ENCODE measurements around the gene ABCA10.

ABCA10 gene

DNA sequence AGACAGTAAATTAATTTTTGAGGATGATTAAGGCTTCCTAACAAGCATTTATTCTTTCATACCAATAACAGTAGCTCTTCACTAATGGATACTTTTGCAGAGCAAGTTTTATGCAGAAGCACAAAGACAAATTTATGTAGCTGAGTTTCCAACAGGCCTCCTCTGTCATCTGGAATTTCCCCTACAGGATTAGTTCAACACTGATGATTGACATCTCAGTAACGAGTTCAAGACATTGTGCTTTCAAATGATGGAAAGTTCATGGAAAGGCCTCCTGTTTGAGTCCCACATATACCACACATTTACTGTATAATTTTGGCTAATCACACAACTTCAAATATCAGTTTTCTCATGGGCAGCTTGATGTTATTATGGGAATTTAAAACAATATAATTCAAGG is 40.6 kb downstream of the ABCA10 start:
- TF ChIP-seq, protein P1, sequence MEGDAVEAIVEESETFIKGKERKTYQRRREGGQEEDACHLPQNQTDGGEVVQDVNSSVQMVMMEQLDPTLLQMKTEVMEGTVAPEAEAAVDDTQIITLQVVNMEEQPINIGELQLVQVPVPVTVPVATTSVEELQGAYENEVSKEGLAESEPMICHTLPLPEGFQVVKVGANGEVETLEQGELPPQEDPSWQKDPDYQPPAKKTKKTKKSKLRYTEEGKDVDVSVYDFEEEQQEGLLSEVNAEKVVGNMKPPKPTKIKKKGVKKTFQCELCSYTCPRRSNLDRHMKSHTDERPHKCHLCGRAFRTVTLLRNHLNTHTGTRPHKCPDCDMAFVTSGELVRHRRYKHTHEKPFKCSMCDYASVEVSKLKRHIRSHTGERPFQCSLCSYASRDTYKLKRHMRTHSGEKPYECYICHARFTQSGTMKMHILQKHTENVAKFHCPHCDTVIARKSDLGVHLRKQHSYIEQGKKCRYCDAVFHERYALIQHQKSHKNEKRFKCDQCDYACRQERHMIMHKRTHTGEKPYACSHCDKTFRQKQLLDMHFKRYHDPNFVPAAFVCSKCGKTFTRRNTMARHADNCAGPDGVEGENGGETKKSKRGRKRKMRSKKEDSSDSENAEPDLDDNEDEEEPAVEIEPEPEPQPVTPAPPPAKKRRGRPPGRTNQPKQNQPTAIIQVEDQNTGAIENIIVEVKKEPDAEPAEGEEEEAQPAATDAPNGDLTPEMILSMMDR (conservative IDR thresholded peaks at IDR 0.05; ENCODE audit: low read length), result no peak
- no peak for DNase-seq (ENCODE audit: low read depth)

DNA sequence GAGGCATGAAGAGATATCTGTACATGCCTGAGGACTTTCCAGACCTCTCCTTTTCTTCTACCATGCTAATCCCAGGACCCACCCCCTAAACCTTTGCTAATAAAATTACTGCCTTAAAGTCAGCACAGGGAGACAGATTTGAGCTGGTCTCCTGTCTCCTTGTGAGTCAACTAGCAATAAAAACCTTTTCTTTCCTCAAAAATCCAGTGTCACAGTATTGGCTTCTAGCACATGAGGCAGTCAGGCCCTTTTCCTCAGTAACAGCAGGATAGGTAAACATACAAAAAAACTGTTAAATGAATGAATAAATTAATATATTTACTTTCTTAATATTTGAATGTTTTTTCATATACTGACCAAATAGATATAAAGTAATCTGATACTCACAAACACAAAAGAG is 41.3 kb downstream of the ABCA10 start:
- DNase-seq (ENCODE audit: low read depth), result no peak
- H3K4me3 ChIP-seq (ENCODE audit: low read length), result no peak overlapping the region
- TF ChIP-seq, protein P1 (conservative IDR thresholded peaks at IDR 0.05; ENCODE audit: low read length), result no peak

More for the DNA sequence above, 40.6 kb downstream of the ABCA10 start:
- no peak overlapping the region for H3K4me3 ChIP-seq (ENCODE audit: low read length)

DNA sequence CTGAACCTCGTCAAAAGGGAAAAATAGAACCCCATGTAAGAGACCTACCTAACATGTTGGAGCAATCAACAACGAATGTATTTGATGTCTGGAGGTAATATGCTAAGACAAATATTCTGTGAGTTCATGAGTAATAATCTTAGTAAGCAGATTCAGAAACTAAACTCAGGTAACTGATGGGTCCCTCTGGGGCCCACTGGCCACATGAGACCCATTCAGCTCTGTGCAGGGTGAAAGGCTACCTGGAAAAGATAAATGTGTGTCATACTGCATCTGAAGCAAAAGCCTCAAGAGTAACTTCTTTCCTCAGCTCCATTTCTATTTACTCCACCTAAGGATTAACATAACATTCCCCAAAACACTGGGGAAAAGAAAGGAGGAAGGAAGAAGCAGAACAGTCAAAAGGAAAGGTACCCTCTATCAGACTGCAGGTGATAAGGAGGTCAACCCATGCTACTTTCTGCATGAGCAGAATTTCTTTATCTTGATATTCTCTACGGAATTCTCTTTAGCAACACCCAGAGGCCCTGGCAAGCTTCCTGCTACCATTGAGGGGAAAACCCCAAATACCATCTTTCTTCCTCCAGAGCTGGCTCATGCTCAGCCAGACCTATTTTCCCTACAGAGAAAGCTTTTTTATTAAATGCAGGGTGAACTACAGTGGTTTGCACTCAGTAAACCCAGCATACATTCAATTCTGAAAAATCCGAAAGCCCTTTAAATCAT is 49.2 kb downstream of the ABCA10 start:
- H3K4me3 ChIP-seq (ENCODE audit: low read length), result no peak overlapping the region
- DNase-seq (ENCODE audit: low read depth), result peak; percentile 53
- TF ChIP-seq, protein P1 (conservative IDR thresholded peaks at IDR 0.05; ENCODE audit: low read length), result no peak

DNA sequence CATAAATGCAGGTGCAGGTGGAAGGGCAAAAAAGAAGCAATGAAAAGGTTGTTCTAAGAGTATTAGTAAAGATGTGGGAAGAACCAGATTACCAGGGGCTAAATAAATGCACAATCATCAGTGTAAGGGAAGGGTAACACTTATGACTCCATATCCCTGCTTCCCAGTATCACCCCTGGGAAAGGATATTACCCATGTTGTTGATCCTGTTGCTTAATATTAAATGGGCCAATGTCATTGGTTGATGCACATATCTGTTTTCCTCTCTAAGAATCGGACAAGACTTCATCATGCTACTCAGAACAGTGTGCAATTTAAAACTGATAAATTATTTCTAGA is 52.2 kb downstream of the ABCA10 start:
- no peak for DNase-seq (ENCODE audit: low read depth)
- TF ChIP-seq, protein P1 (conservative IDR thresholded peaks at IDR 0.05; ENCODE audit: low read length), result no peak
- no peak overlapping the region for H3K4me3 ChIP-seq (ENCODE audit: low read length)

DNA sequence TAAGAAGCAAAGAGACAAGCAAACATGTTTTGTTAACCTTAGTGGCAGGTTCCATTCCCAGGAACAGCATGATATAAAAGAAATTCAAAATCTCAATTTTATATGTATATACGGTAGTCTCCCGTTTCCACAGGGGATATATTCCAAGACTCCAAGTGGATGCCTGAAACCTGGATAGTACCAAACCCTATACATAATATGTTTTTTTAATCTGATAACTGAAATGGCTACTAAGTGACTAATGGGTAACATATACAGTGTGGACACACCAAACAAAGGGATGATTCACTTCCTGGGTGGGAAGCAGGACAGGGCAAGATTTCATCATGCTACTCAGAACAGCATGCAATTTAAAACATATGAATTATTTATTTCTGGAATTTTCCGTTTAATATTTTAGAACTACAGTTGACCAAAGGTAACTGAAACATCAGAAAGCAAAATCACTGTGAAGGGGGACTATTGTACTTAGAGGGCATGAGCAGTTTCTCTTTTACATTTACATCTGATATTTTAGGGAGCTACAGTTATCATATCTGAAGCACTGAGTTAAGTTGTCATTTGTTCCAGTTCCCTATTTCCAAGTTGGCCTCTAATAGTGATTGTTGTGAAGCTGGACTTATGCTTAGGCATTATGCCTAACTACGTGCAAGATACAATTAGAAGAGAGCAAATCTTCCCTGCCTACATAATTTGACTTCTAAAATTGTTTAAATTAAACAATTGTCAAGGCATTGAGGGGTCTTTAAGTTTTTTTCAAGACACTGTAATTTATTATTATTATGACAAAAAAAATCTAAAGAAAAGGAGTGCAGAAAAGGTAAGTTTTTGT is 52.8 kb downstream of the ABCA10 start:
- TF ChIP-seq, protein P1 (conservative IDR thresholded peaks at IDR 0.05; ENCODE audit: low read length), result no peak
- H3K4me3 ChIP-seq (ENCODE audit: low read length), result no peak overlapping the region
- DNase-seq (ENCODE audit: low read depth), result peak; percentile 78

DNA sequence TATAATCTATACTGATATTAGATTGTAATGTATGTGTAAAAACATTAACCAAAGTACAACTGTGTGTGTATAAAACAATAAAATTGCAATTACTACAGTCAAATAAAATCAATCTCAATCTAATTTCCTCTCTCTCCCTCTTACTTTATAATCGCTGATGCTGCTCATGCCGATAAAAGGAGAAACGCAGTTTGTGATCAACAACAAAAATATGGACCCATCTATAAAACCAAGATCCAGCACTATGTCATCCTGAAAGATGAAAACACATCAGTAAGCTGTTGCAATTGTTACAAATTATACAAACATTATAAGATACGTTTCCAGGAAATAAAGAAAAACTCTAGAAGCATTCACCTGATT is 53.4 kb downstream of the ABCA10 start:
- TF ChIP-seq, protein P1 (conservative IDR thresholded peaks at IDR 0.05; ENCODE audit: low read length), result no peak
- no peak overlapping the region for H3K4me3 ChIP-seq (ENCODE audit: low read length)
- no peak for DNase-seq (ENCODE audit: low read depth)

DNA sequence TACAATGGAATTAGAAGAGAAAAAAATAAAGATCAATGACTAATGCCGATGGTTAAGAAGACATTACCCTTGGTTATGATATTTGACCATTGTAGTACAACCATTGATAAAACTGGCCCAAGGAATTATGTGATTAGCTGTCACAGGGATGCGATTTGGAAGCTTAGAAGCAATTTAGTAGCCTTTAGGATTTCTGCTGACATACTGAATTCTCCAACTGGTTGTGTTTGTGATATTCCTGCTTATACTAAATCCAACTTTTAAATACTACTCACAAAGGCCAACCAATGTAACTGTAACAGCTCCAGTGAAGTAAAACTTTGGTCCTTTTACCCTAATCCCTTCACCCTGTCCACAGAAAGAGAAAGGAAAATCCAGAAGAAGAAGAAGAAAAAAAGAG is 55.5 kb downstream of the ABCA10 start:
- no peak overlapping the region for H3K4me3 ChIP-seq (ENCODE audit: low read length)
- no peak for DNase-seq (ENCODE audit: low read depth)
- TF ChIP-seq, protein P1 (conservative IDR thresholded peaks at IDR 0.05; ENCODE audit: low read length), result no peak

All from AG10803 (cell line).